KMS-11 (cell line): Measurements from ENCODE around the gene IL1F10.

Source experiments
- H2AFZ ChIP-seq: fragments of 200-600 bp; sonication (generic); 2 replicates; pipeline ENCODE4 v1.6.1; 2016; ENCODE audit warnings: antibody characterized with exemption, mixed run types, low read depth
- H3K27ac ChIP-seq: fragments of 200-600 bp; sonication (generic); 2 replicates; pipeline ENCODE4 v1.6.1; 2016; ENCODE audit warnings: mild to moderate bottlenecking, mixed run types
- H3K27me3 ChIP-seq: fragments of 200-600 bp; sonication (generic); 2 replicates; pipeline ENCODE4 v1.6.1; 2017; ENCODE audit warnings: mild to moderate bottlenecking, low read depth, mixed run types, moderate library complexity; ENCODE audit not compliant: insufficient read depth
- H3K36me3 ChIP-seq: fragments of 200-600 bp; sonication (generic); 2 replicates; pipeline ENCODE4 v1.6.1; 2017; ENCODE audit warnings: mild to moderate bottlenecking, mixed run types; ENCODE audit not compliant: insufficient read depth
- H3K4me1 ChIP-seq: fragments of 200-600 bp; sonication (generic); 2 replicates; pipeline ENCODE4 v1.6.1; 2016; ENCODE audit warnings: mild to moderate bottlenecking, low read depth, mixed run types; ENCODE audit not compliant: poor library complexity, severe bottlenecking
- H3K4me2 ChIP-seq: fragments of 200-600 bp; sonication (generic); 2 replicates; pipeline ENCODE4 v1.7.0; 2016; ENCODE audit warnings: mild to moderate bottlenecking, mixed run types
- H3K4me3 ChIP-seq: fragments of 200-600 bp; sonication (generic); IDR thresholded peaks from 2 replicates; pipeline ENCODE4 v1.6.1; 2017; ENCODE audit warnings: low read depth, low read length, mixed read lengths; ENCODE audit not compliant: insufficient read depth
- H3K79me2 ChIP-seq: fragments of 200-600 bp; sonication (generic); 2 replicates; pipeline ENCODE4 v1.6.1; 2016; ENCODE audit warnings: low read depth, mixed run types; ENCODE audit not compliant: insufficient read depth
- H3K9ac ChIP-seq: fragments of 200-600 bp; sonication (generic); 2 replicates; pipeline ENCODE4 v1.6.1; 2016; ENCODE audit warnings: mild to moderate bottlenecking, mixed run types
- H4K20me1 ChIP-seq: fragments of 200-600 bp; sonication (generic); 2 replicates; pipeline ENCODE4 v1.6.1; 2016; ENCODE audit warnings: mild to moderate bottlenecking, mixed run types; ENCODE audit not compliant: insufficient read depth
- CTCF ChIP-seq: fragments of 200-600 bp; sonication (generic); conservative IDR thresholded peaks from 2 replicates; pipeline ENCODE4 v1.6.1; 2017; ENCODE audit warnings: low read depth, mild to moderate bottlenecking, antibody characterized with exemption, low read length, moderate library complexity, mixed read lengths

Gene IL1F10

GRCh38 chr2:113111121-113111520 is 43.4 kb downstream of the IL1F10 start:
- Histone ChIP-seq H3K79me2 (no peaks in the 10 kb centered on the region), H3K4me3 (no peak overlapping the region), H3K9ac (no peak overlapping the region), H3K36me3 (no peaks in the 10 kb centered on the region), H3K27ac (no peak overlapping the region), H3K4me2 (no peak overlapping the region), H2AFZ (no peak overlapping the region), H3K4me1 (no peaks in the 10 kb centered on the region), H3K27me3 (no peaks in the 10 kb centered on the region), H4K20me1 (no peaks in the 10 kb centered on the region)
- TF ChIP-seq CTCF, result no peak

GRCh38 chr2:113111823-113112287 is 44.1 kb downstream of the IL1F10 start:
- no peak for TF ChIP-seq CTCF
- Histone ChIP-seq H3K9ac (no peak overlapping the region), H3K4me2 (no peak overlapping the region), H3K27me3 (no peaks in the 10 kb centered on the region), H3K27ac (no peak overlapping the region), H3K4me1 (no peaks in the 10 kb centered on the region), H3K79me2 (no peaks in the 10 kb centered on the region), H2AFZ (no peak overlapping the region), H3K36me3 (no peaks in the 10 kb centered on the region), H3K4me3 (no peak overlapping the region), H4K20me1 (no peaks in the 10 kb centered on the region)

GRCh38 chr2:113112441-113112840 is 44.7 kb downstream of the IL1F10 start:
- H3K4me3 ChIP-seq, result no peak overlapping the region
- H3K27me3 ChIP-seq, result no peaks in the 10 kb centered on the region

GRCh38 chr2:113112871-113113270 is 45.1 kb downstream of the IL1F10 start:
- H3K4me2 ChIP-seq, result no peak overlapping the region
- H3K4me3 ChIP-seq, result no peak overlapping the region
- TF ChIP-seq CTCF, result no peak
- H3K27ac ChIP-seq, result no peak overlapping the region
- H3K79me2 ChIP-seq, result no peaks in the 10 kb centered on the region
- no peak overlapping the region for H2AFZ ChIP-seq
- no peaks in the 10 kb centered on the region for H3K27me3 ChIP-seq
- no peaks in the 10 kb centered on the region for H3K4me1 ChIP-seq
- H3K9ac ChIP-seq, result no peak overlapping the region
- H4K20me1 ChIP-seq, result no peaks in the 10 kb centered on the region
- H3K36me3 ChIP-seq, result no peaks in the 10 kb centered on the region

More at GRCh38 chr2:113112441-113112840, 44.7 kb downstream of the IL1F10 start:
- Histone ChIP-seq H4K20me1 (no peaks in the 10 kb centered on the region), H3K4me2 (no peak overlapping the region), H3K27ac (no peak overlapping the region), H3K9ac (no peak overlapping the region), H3K4me1 (no peaks in the 10 kb centered on the region), H3K36me3 (no peaks in the 10 kb centered on the region), H2AFZ (no peak overlapping the region), H3K79me2 (no peaks in the 10 kb centered on the region)
- no peak for TF ChIP-seq CTCF
